GM18909 (cell line): Measurements from ENCODE around the gene ZNF189.

ENCODE experiments used
- ATAC-seq: cut with Tn5 transposase; IDR thresholded peaks from one replicate; pipeline ENCODE4 v1.9.1; 2021; ENCODE audit warnings: mild to moderate bottlenecking; ENCODE audit not compliant: unreplicated experiment, poor library complexity

The ZNF189 gene

DNA sequence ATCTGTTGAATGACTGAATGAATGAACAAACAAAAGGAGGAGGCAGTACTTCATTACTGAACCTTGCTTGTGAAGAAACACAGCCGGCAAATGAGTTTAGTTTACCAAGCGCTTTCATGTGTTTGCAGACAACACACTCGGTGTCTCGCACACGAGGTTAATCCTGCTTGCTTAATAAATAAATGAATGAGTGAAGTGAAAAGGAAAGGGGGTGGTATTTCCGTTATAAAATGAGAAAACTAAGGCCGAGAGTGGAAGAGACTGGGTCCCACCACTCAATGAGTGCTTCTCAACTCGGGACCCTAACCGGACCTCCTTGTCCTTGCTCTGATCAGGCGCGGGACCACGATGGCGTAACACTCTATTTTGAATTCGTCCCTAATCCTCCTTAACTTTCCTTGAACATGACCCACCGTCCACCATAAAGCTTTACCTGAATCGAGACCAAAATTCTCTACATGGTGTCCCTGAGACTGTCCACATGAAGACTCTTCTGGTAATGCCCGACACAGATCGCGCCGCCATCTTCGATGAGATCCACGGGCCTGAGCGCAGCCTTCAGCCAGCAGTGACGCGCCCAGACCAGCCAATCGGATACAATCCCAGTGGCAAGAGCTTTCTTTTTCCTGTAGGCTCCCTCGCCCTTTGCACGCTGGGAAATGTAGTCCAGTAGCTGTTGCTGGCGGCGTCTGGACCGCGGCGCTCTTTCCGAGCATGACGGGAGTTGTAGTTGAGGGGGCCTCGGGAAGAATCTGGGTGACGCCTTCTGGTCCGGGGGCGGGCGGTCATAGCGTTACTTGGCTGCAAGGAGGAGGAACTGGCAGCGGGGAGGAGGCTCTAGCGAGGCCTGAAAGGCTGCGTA lies at the start of gene ZNF189, which contains the start of gene MRPL50:
TSS of gene ZNF189 (plus strand) at position 784 of the 862 bp plus-strand sequence. CDS start 306 bp downstream, outside the sequence.
TSS of gene MRPL50 (minus strand) at position 551 of the 862 bp plus-strand sequence. CDS start at position 525, 26 bp downstream.
- ATAC-seq: peak; percentile 99

DNA sequence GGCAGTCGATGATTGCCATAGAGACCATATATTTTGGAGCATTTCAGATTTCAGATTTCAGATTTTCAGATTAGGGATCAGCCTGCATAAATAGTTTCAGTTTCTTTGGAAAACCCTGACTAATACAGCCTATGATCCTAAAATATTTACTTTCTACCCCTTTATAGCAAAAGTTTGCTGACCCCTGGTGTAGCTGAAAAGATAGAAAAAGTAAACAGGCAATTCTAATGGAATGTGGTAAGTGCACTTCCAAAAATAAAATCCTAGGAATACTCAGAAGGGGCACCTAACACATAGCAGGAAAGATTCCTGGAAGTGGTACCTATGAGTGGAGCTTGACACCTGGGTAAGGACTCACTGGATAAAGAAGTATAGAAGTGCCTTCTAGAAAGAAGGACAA lies 48.4 kb upstream of the ZNF189 start:
- ATAC-seq: no peak

GRCh38 chr9:101352892-101353463 lies 45.7 kb upstream of the ZNF189 start:
- no peak for ATAC-seq

DNA sequence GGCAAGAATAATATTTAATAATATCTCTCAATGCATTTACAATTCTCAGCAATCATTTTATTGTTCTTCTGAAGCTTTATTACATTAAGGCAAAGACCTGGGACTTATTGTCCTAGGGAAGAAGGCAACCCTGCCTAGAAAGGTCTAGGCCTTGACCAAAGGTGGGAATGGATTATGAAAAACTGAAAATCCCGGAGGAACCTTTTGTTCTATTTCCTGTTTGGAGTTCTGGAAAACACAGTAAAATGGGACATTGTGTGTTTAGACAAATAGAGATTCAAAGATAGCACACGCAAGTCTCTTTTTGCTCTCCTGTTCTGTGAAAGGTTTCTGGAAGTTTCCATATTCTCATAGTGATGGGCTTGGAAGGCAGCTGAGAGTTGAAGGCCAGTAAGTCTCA lies 45.0 kb upstream of the ZNF189 start:
- no peak for ATAC-seq

GRCh38 chr9:101354143-101354764 lies 44.4 kb upstream of the ZNF189 start:
- ATAC-seq: no peak

- ATAC-seq: no peak
Measured at GRCh38 chr9:101354765-101355708, 43.6 kb upstream of the ZNF189 start.

GRCh38 chr9:101356619-101357018 lies 42.0 kb upstream of the ZNF189 start:
- no peak for ATAC-seq

DNA sequence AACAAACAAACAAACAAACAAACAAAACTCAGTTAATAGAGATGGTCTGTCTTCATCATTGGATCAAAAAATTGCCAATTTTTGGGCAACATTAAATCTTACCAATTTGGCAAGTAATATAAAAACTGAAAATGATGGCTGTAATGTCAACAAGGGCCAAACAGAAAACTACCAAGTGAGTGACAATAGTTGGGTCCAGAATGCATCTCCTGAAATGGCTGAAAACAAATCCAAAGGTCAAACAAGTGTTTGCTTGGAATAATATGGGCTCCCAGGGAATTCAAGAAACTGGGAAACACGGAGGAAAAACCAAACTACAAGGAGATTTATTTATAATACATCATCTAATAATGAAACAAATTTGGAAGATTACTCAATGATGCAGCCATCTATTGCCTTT lies 39.0 kb upstream of the ZNF189 start:
- no peak for ATAC-seq

- no peak for ATAC-seq
Measured at GRCh38 chr9:101360647-101361046, 38.0 kb upstream of the ZNF189 start.

DNA sequence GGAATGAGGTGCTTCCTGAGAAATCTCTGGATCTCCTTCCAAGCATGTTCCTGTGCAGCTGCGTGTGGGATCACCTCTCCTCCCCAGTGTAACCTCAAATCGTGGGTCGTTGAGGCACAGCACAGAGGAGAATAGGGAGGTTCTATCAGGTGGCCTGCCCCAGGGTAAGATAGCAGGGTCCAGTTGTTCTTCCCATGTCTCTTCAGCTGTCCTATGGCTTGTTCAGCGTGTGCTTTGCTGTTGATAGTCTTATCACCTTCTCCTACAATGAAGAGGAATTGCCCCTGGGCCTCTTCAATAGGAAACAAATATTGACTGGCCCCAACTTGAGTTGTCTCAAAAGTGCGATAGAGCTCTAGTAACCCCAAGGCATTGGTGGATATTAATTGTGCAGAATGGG lies 36.2 kb upstream of the ZNF189 start:
- ATAC-seq: no peak

GRCh38 chr9:101365181-101365580 lies 33.5 kb upstream of the ZNF189 start:
- ATAC-seq: no peak

GRCh38 chr9:101366038-101366756 lies 32.5 kb upstream of the ZNF189 start:
- ATAC-seq: no peak

- ATAC-seq: no peak
Measured at GRCh38 chr9:101367323-101367722, 31.3 kb upstream of the ZNF189 start.

DNA sequence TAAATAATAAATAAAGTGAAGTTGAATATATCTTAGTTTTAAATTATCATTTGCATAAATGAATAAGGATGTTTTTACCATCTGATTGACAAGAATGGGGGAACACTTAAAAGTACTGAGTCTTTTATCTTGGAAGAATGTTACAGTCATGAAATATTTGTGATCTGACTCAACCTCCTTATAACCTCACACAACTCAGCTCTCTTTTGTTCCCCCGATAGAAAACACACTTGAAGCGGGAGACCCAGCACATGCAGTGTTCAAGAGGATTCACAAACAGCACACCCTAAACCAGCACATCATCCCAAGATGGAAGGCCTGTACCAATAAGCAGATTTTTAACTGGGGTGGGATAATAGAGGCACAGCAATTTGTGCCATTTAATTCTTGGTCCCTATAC lies 29.4 kb upstream of the ZNF189 start:
- no peak for ATAC-seq

DNA sequence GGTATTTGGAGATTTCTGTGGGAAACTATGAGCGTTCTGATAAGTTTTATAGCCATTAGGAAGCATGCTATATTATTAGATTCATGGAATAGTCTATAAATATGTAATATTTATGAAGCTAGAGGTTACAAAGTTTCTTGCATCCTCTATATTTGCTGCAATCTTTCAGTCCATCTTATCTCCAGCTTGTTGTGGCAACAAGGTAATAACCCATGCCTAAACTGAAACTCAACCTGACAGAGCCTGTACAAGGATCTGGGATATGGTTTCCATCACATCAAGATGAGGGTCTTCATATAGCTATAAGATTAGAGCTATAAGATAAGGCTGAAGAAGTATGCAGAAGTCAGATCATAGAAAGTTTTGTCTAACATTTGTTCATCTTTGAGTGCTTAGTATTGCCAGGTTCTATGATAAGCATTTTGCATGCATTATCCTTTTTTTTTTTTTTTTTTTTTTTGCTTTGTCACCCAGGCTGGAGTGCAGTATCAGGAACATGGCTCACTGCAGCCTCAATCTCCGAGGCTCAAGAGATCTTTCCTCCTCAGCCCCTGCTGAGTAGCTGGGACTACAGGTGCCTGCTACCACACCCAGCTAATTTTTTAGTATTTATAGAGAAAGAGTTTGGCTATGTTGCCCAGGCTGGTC lies 28.6 kb upstream of the ZNF189 start:
- ATAC-seq: no peak

GRCh38 chr9:101371813-101372212 lies 26.8 kb upstream of the ZNF189 start:
- ATAC-seq: no peak

DNA sequence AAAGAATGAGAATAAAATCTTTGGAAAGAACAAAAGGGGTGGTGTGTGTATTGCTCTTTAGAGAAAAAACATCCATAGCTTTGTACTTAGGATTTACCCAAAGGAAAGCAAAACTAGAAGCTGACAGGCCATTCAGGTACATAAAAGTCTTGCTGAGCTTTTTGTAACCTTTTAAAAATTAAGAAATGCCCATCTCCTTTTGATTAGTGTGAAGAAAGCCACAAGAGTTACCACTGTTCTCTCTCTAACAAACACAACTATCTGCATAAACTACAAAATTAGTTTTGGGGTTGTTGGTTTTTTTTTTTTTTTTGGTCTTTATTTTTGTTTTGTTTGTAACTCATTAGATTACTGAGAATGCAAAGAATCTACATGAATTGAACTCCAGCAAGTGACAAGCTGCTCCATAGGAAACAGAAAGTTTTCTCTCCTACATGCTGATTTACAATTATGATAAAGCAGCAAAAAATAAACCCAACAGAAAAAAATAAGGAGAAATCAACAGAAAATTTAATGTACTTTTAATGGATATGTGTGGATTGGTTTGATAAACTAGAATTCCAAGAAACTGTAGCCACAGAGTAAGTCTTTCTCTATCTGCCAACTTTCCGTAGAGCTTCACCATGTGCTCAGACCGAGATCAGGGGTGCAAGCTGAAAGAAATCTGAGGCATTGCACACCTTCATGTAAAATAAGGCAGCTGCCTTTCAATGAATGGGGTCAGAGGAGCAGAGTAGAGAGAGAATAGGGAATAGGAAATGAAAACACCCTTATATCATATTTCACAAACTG lies 26.1 kb upstream of the ZNF189 start:
- no peak for ATAC-seq

DNA sequence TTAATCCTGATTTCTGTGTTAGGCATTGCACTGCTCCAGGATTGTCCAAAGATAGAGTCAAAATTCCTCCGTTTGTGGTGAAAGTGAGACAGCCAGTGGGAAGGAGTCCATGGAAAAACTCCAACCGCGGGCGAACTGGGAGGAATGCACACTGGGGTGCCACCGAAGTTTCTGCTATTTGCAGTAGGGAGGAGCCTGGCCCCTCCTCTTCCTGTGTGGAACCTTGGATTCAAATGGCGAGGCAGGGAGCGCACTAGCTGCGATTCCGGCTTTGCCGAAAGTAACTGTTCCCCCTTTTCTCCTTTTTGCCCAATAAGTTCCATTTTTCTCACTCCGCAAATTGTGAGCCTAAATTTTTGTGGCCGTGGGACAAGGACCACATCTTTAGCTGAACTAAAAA lies 23.1 kb upstream of the ZNF189 start:
- no peak for ATAC-seq
